Measurements from ENCODE around the gene TLE4.

Gene TLE4

GRCh38 chr9:79665931-79666330, 94.2 kb downstream of the TLE4 start:
- no peak for DNase-seq

GRCh38 chr9:79667120-79667519, 95.4 kb downstream of the TLE4 start:
- no peak for DNase-seq

DNA sequence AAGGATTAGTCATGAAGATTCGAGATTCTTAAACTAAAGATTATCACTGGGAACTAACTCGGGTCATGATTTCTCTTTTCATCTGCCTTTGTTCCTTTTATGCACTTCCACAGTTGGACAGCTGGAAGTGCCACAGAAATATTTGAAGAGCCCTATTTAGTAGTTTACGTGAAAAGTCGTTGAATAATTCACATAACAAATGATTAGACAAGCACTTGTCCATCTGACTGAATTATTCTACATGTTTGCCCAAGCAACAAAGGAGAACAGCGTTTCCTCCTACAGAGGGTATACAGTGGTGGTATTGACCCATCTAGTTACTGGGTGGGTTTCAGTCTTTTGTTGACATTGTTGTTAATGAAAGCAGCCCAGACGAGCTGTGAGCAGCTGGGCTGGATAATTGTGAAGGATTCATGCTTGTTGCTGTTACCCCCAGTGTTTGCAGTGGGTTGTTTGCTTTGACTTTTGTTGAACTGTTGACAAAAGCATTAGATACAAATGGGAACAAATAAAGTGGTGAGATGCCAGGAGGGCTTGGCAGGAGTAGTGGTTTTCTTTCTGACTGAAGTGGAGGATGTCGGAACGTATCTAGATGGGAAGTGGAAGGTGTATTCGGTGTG, 96.2 kb downstream of the TLE4 start:
- DNase-seq = no peak

DNA sequence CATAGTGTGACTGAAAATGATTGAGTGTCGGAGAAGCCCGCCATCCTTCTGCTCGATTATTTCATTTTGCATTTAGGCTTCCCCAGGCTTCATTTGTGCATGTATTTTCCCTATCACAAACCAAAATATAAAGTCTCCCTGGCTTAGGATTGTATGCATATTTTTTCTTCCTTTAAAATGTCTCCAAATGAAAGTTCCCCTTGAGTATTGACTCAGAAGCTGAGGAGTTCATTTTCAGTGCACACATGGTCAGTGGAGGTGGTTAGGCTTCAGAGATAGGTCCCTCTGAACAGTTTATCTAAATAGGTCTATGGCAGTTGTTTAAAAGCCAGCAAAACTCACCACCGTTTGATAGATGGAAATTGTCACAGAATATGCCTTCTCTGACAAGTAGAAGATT, 97.2 kb downstream of the TLE4 start:
- DNase-seq = no peak

DNA sequence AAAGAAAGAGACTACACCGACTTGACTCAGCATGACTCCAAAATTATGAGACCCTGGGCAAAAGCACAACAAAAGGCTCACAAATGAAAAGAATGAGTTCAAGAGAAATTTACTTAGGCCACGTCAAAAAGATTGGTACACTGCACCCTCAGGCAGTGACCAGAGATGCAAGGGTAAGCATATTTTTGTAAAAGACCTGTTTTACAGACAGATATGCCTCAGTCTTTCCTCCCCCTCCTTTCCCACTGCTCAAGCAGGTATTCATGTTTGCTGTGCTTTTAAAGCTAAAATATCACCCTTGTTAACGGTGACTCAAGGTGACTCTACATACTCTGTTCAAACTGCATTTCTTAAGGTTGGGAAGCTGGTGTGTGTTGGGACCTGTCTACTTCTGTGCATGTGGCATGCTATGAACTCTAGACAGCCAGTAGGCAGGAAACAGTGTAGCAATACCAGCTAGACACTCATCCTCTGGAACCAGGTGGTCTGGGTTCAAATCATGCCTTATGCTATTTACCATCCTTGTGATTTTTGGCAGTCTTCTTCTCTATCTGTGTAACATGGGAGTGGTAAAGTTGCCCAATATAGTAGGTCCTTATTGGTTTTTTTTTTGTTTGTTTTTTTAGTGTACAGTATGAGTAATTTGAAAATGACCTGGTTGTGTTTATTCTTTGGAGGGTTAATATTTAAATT, 98.7 kb downstream of the TLE4 start:
- no peak for DNase-seq

- DNase-seq = no peak
These were observed 99.8 kb downstream of the TLE4 start for GRCh38 chr9:79671558-79671957.

DNA sequence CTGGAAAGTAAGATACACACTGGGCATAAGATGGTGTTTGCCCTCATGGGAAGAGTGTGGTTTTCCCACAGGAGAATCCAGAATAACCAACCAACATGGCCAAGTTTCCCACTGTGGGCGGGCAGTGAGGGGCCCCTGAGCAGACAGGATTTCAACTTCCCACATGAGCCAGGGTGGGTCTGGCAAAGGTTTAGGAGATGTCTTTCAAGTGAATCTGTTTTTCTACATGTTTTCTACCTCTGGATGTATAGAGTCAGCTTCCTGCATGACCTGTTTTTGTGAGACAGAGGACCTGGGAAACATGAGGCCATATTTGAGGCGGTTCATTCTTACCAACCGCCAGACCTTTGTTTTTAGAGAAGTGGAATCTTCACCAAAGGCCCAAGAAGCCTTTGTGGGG, 100.5 kb downstream of the TLE4 start:
- DNase-seq = no peak

DNA sequence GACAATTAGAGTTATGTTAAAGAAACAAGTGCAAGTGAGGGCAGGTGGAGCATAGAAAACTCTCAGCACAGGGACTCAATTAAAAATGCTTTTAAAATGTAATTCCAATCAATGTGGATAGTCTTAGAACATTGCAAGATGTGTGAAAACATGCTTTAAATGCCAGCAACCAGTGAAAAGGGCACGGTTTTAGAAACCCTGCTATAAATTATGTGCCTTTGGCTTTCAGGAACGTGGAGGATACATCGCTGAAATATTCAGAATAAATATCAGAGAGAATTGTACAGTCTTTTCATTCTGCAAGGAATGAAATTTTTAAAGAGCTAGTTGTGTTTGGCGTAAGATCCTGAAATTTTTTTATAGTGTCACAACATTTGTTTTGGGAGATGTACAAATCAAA, 101.1 kb downstream of the TLE4 start:
- DNase-seq = no peak

DNA sequence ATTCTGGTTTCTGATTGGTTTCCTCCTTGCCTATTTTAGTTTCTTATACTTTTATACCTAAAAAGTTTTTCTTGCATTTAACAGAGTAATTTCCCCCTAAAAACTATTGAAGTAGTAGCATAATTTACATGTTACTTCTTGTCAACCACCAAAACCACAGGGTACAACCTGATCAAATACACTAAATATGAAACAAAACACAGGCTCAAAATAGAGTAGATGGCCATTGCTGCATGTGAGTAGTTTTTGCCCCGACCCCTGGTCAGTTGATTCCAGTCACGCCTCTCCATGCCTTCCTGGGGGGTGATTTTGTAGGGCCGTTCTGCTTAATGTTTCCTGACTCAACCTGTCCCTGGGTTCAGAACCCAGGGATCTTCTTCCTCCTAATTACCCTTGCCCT, 101.8 kb downstream of the TLE4 start:
- no peak for DNase-seq

GRCh38 chr9:79674052-79674777, 102.5 kb downstream of the TLE4 start:
- DNase-seq = no peak

DNA sequence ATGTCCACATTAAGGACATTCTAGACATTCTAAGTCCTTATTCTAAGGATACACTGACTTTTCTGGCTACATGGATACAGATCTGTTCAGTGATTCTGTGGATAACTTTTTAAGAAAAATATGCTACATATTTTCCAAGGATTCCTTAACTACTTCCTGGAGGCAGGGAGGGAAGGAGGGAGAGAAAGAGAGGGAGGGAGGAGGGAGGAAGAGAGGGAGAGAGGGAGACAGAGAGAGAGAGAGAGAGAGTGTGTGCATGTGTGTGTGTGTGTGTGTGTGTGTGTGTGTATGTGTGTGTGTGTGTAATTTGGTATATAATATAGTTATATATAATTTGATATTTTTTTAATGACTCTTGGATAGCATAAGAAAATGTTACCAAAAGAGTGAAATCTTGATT, 109.8 kb downstream of the TLE4 start:
- no peak for DNase-seq

- no peak for DNase-seq
These were observed 110.4 kb downstream of the TLE4 start for GRCh38 chr9:79682076-79682736.

GRCh38 chr9:79684059-79684458, 112.3 kb downstream of the TLE4 start:
- no peak for DNase-seq

GRCh38 chr9:79684711-79685575, 113.2 kb downstream of the TLE4 start:
- DNase-seq = no peak

DNA sequence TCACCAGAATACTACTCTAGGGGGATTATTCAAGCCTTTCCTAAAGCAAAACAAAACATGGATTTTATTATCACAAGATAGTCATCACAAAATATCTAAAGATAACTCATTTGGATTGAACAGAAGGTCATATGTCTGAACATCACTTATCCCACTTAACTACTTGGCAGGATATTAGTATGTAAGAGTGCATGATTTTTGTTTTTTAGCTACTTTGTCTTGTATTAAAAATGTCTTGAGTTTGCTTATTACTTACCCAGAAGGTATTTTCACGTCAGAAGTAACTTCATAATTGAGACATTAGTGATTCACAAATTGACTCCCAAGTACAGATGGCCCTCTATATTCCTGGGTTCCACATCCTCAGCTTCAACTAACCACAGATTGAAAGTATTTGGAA, 113.8 kb downstream of the TLE4 start:
- DNase-seq = no peak

DNA sequence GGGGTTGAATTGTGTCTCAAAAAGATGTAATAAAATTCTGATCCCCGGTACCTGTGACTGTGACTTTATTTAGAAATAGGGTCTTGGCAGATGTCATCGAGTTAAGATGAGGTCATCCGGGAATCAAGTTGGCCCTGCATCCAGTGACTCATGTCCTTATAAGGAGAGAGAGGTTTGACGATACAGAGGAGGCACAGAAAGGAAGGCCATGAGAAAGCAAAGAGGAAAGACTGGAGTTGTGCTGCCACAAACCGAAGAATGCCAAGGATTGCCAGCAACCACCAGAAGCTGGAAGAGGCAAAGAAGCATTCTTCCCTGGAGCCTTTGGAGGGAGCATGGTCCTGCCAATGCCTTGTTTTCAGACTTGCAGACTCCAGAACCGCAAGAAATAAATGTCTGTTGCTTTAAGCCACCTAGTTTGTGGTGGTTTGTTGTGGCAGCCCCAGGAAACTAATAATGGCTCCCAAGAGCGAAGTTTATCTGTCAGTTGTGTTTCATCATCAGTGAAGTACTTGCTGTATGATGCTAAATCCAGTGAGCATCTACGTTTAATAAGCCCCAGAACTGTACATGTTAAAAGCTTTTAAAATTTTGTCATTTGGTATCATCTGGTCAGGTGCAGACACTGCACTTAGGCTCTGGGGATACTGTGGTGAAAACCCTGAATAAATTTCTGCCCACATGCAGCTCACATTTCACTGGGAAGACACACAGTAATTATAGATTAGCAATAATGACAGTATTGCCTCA, 114.8 kb downstream of the TLE4 start:
- DNase-seq = no peak

DNA sequence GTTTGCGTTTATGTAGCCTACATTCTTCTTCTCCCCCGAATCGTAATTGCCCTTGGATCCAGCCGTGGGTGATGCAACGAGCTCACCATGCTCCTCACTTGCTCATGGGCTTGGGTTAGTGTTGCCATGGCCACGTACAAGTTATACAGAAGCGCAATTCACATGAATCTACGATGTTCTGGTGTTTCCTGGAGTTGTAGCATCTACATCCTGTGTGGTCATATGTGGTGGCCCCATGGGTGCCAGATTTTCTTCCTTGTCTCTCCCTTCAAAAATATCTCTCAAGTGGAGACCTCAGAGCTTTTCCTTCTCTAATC, 115.3 kb downstream of the TLE4 start:
- DNase-seq = no peak

DNA sequence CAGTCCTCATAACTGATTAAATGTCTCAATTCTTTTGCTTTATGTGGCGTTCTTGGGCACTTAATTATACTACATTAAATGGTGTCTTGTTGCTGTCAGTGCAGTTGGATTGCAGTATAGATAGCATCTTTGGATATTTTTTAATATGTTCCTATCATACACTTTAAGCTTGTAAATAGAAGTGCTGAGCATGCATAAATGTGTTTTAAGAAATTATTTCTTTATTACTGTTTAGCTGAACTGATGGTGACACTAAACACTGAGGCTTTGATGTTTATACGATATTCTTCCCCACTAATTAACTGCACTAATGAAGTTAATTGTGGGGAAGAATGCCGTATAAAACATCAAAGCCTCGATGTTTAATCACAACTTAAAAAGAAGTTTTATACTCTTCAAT, 116.6 kb downstream of the TLE4 start:
- no peak for DNase-seq

DNA sequence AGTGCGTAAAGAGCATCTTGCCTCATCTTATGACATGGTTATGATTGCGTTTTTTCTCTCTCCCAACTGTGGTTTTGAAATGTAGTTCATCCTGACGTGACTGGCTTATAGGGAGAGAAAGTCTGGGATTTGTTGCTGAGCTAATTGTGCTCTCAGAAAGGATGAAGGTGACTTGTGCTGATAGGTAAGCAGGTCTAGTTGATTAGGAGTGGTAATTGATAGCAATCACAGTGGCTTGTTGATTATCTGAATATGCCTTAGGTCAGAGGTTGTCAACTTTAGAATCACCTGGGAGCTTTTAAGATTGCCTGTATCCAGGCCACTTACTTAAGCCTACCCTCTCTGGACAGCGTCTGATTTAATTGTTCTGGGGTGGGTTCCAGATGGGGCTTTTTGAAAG, 117.8 kb downstream of the TLE4 start:
- no peak for DNase-seq

DNA sequence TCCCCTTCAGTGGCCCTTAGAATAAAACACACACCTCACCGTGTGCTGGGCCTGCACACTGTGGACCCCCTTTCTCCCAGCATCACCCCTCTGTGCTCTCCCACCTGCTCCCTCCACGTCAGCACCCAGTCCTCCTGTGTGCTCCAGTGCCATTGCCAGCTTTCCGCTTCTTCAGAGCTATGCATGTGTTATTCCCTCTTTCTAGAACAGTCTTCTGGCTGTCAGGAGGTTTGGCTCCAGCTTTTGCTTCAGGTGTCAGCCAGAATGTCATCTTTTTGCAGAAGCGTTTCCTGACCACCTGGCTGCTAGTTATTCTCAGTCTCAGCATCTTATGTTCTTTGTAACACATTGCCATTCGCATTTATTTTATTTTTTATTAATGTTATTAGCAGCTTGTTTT, 119.7 kb downstream of the TLE4 start:
- no peak for DNase-seq

GRCh38 chr9:79692857-79693571, 121.2 kb downstream of the TLE4 start:
- no peak for DNase-seq
